Measurements from ENCODE around the gene NT5C1A.

Gene NT5C1A

GRCh38 chr1:39639305-39640130, 32.4 kb downstream of the NT5C1A start, which contains the start of gene HEYL (continued):
- TF ChIP-seq ZNF791 (tag by site-specific recombination; IDR thresholded peaks at IDR 0.05) (peak; percentile 9; the same call in 1 of the 2 replicates), ZNF785 (tag by site-specific recombination; IDR thresholded peaks at IDR 0.05) (peak; percentile 40; the same call in 1 of the 2 replicates), ZNF777 (tag by site-specific recombination; IDR thresholded peaks at IDR 0.05; ENCODE audit: borderline replicate concordance) (peak; percentile 98), PBX3 (CRISPR knock-in tag; IDR thresholded peaks at IDR 0.05) (0 out of 2 replicates have a peak, but pooled peaks have one; percentile 54), ZBTB26 (tag by site-specific recombination; optimal IDR thresholded peaks at IDR 0.05) (peak; percentile 78), ZNF398 (tag by site-specific recombination; IDR thresholded peaks at IDR 0.05) (peak; percentile 81), ZNF660 (tag by site-specific recombination; IDR thresholded peaks at IDR 0.05) (0 out of 2 replicates have a peak, but pooled peaks have one; percentile 46), PRDM10 (tag by site-specific recombination; IDR thresholded peaks at IDR 0.05) (peak; percentile 31; the same call in 1 of the 2 replicates), ZNF561 (tag by site-specific recombination; IDR thresholded peaks at IDR 0.05; ENCODE audit: borderline replicate concordance) (peak; percentile 92), ZNF121 (tag by site-specific recombination; IDR thresholded peaks at IDR 0.05) (0 out of 2 replicates have a peak, but pooled peaks have one; percentile 53), MEIS1 (CRISPR knock-in tag; IDR thresholded peaks at IDR 0.05; ENCODE audit: borderline replicate concordance) (no peak), REPIN1 (tag by site-specific recombination; IDR thresholded peaks at IDR 0.05; ENCODE audit: low read depth) (no peak), ZFP69B (tag by site-specific recombination; IDR thresholded peaks at IDR 0.05) (no peak), PRDM1 (tag by site-specific recombination; IDR thresholded peaks at IDR 0.05) (no peak), ZNF335 (tag by site-specific recombination; conservative IDR thresholded peaks at IDR 0.05) (peak; percentile 72), ZSCAN5A (tag by site-specific recombination; IDR thresholded peaks at IDR 0.05) (peak; percentile 48; the same call in 1 of the 2 replicates), KLF9 (tag by site-specific recombination; IDR thresholded peaks at IDR 0.05; ENCODE audit: low read depth) (peak; percentile 54), CTCF (tag by site-specific recombination; IDR thresholded peaks at IDR 0.05) (peak; percentile 95), ZBTB8A (tag by site-specific recombination; IDR thresholded peaks at IDR 0.05) (peak; percentile 94), ZEB2 (tag by site-specific recombination; IDR thresholded peaks at IDR 0.05) (0 out of 2 replicates have a peak, but pooled peaks have one; percentile 34), ZNF423 (tag by site-specific recombination; IDR thresholded peaks at IDR 0.05) (peak; percentile 39; the same call in 1 of the 2 replicates), ZBTB48 (tag by site-specific recombination; IDR thresholded peaks at IDR 0.05) (peak; percentile 51), ZBTB17 (tag by site-specific recombination; IDR thresholded peaks at IDR 0.05) (peak; percentile 91), KLF17 (tag by site-specific recombination; IDR thresholded peaks at IDR 0.05) (0 out of 2 replicates have a peak, but pooled peaks have one; percentile 23), ZNF2 (tag by site-specific recombination; IDR thresholded peaks at IDR 0.05) (0 out of 2 replicates have a peak, but pooled peaks have one; percentile 18), BCL11A (tag by site-specific recombination; IDR thresholded peaks at IDR 0.05; ENCODE audit: low read depth) (peak; percentile 40; the same call in 1 of the 2 replicates)

Data from HEK293 (cell line).